Measurements from ENCODE around the gene BEAN1.
"Not testable (repeated sequence)": the region's sequence is repeated elsewhere in the genome, so short reads cannot be mapped to it uniquely, and the experiment has no call there.

Gene BEAN1

DNA sequence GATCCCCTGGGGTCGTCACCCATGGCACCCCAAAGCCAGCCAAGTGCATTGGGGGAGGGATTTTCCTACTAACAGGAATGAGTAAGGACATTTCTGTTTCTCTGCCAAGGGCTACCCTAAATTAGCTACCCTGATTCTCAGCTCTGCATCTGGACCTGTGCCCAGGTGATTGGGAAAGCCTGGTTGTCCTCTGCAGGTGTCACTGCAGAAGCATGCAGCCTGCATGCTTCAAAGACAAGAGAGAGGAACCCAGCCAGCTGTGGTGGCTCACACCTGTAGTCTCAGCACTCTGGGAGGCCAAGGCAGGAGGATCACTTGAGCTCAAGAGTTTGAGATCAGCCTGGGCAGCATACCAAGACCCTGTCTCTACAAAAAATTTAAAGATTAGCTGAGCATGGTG is 19.6 kb downstream of the BEAN1 start:
- no peak for DNase-seq (ENCODE audit: extremely low read depth, low read depth)
- no peak overlapping the region for H3K4me3 ChIP-seq (replicated peaks; ENCODE audit: low read depth, low read length)

GRCh38 chr16:66447491-66447890 is 20.4 kb downstream of the BEAN1 start:
- TF ChIP-seq, protein P1, sequence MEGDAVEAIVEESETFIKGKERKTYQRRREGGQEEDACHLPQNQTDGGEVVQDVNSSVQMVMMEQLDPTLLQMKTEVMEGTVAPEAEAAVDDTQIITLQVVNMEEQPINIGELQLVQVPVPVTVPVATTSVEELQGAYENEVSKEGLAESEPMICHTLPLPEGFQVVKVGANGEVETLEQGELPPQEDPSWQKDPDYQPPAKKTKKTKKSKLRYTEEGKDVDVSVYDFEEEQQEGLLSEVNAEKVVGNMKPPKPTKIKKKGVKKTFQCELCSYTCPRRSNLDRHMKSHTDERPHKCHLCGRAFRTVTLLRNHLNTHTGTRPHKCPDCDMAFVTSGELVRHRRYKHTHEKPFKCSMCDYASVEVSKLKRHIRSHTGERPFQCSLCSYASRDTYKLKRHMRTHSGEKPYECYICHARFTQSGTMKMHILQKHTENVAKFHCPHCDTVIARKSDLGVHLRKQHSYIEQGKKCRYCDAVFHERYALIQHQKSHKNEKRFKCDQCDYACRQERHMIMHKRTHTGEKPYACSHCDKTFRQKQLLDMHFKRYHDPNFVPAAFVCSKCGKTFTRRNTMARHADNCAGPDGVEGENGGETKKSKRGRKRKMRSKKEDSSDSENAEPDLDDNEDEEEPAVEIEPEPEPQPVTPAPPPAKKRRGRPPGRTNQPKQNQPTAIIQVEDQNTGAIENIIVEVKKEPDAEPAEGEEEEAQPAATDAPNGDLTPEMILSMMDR (IDR thresholded peaks at IDR 0.05; ENCODE audit: low read depth, low read length, missing control alignments): no peak
- DNase-seq (ENCODE audit: extremely low read depth, low read depth): no peak
- H3K4me3 ChIP-seq (replicated peaks; ENCODE audit: low read depth, low read length): no peak overlapping the region

More for the DNA sequence above, 19.6 kb downstream of the BEAN1 start:
- TF ChIP-seq, protein P1 (IDR thresholded peaks at IDR 0.05; ENCODE audit: low read depth, low read length, missing control alignments): no peak

GRCh38 chr16:66451548-66451947 is 24.5 kb downstream of the BEAN1 start:
- no peak for DNase-seq (ENCODE audit: extremely low read depth, low read depth)
- TF ChIP-seq, protein P1 (IDR thresholded peaks at IDR 0.05; ENCODE audit: low read depth, low read length, missing control alignments): no peak
- no peak overlapping the region for H3K4me3 ChIP-seq (replicated peaks; ENCODE audit: low read depth, low read length)

DNA sequence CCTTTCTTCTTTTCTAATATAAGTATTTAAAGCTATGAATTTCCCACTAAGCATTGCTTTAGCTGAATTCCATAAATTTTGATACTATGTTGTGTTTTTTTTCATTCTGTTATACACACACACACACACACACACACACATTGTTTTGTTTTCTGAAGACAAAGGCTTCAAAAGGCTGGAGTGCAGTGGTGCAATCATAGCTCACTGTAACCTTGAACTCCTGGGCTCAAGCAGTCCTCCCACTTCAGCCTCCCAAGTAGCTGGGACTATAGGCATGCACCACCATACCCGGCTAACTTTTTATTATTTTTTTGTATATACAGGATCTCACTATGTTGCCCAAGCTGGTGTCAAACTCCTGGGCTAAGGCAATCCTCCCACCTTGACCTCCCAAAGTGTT is 26.1 kb downstream of the BEAN1 start:
- not testable (repeated sequence) for DNase-seq (ENCODE audit: extremely low read depth, low read depth); H3K4me3 ChIP-seq (replicated peaks; ENCODE audit: low read depth, low read length)

DNA sequence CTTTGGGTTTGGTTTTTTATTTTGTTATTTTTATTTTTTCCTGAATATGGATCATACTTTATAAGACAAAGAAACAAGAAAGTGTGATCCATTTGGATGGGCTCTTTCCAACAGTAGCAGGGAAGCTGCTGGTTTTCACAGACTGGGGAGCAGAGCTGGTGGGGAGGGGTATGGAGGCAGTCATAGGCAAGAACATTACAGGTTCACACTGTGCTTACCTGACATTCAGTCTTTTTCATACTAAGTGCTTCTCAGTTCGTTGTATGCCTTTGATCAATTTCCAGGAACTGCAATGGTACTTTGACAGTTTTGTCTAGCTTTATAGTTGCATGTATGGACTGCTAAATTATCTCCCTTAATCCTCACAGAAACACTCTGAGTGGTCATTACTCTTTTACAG is 27.7 kb downstream of the BEAN1 start:
- TF ChIP-seq, protein P1 (IDR thresholded peaks at IDR 0.05; ENCODE audit: low read depth, low read length, missing control alignments): no peak
- no peak for DNase-seq (ENCODE audit: extremely low read depth, low read depth)
- no peak overlapping the region for H3K4me3 ChIP-seq (replicated peaks; ENCODE audit: low read depth, low read length)

DNA sequence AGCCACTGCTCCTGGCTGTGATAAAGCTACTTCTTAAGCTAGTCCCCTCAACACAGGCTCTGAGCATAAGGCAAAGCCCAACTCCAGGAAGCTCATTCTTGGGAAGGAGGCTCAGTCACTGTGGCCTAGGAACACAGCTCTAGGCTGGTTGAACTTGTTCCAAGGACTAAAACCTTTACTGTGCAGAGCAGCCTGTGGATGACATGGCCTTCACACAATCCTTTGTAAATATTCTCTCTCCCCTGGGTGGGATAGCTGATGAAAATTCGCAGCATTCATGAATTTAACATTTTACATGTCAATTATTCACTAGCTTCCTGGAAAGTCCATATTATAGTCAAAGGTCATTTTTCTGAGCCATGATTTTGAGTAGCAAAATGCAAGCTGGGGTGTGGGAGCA is 28.9 kb downstream of the BEAN1 start:
- no peak for DNase-seq (ENCODE audit: extremely low read depth, low read depth)
- H3K4me3 ChIP-seq (replicated peaks; ENCODE audit: low read depth, low read length): no peak overlapping the region
- TF ChIP-seq, protein P1 (IDR thresholded peaks at IDR 0.05; ENCODE audit: low read depth, low read length, missing control alignments): no peak

DNA sequence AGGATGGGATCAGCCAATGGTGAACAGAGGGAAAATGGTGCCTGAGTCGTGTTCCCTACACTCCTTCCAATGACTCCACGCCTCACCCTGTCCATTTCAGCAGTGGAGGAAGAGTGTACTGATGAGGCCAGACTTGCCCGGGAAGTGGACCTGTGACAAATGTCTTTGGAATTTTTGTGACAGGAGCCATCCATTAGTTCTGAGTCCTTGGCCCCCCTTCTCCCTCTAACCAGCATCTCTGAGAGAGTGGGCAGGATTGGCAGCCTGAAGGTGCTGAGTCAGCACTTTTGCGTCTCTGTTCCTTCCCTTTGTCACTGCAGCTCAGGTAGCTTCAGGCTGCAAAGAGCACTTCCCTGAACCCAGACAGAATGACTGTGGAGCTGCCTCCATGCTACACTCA is 30.8 kb downstream of the BEAN1 start:
- TF ChIP-seq, protein P1 (IDR thresholded peaks at IDR 0.05; ENCODE audit: low read depth, low read length, missing control alignments): no peak
- no peak overlapping the region for H3K4me3 ChIP-seq (replicated peaks; ENCODE audit: low read depth, low read length)
- no peak for DNase-seq (ENCODE audit: extremely low read depth, low read depth)

All from HFF-Myc (cell line).